ENCODE data around the gene SLC44A1. TPM values are rescaled to one million over a fixed set of nuclear protein-coding genes. Genes with fewer than 3 reads are reported as not detected.

Gene SLC44A1
- total and polyA plus RNA-seq, 10 of the 15 experiments (the other 5 are each of a cell fraction or from before 2014, with no cell fraction given), result 2.4 to 21.2 (median 12.4) TPM

- peak; percentile 76 for ATAC-seq
- POLR2A ChIA-PET, result interaction anchor here (1.2 to 1.6 kb wide), 3 partner anchors 39 to 49 kb away, joined by 3 to 4 read pairs (median 4); no protein-coding TSS in a partner anchor
- peak; percentile 82; the same call in 1 of the 2 replicates for TF ChIP-seq FOXM1 (IDR thresholded peaks at IDR 0.05; ENCODE audit: low read depth, low read length)
- TF ChIP-seq PAX5 (IDR thresholded peaks at IDR 0.05; ENCODE audit: borderline replicate concordance, low read depth, low read length), result peak; percentile 66; the same call in 1 of the 2 replicates
- TF ChIP-seq SRF (IDR thresholded peaks at IDR 0.05; ENCODE audit: low read depth in 2 of 2, low read length in 2 of 2), result no peak
- peak; percentile 43; the same call in 1 of the 2 replicates for TF ChIP-seq BCL11A (IDR thresholded peaks at IDR 0.05; ENCODE audit: low read depth, low read length)
- peak; percentile 49; the same call in 1 of the 2 replicates for TF ChIP-seq PKNOX1 (IDR thresholded peaks at IDR 0.05)
- peak; percentile 81 for TF ChIP-seq MEF2B (IDR thresholded peaks at IDR 0.05; ENCODE audit: partially characterized antibody, poor library complexity, severe bottlenecking)
- no peak for TF ChIP-seq EGR1 (IDR thresholded peaks at IDR 0.05; ENCODE audit: borderline replicate concordance in 1 of 2, low read depth in 2 of 2, low read length in 2 of 2)
- no peak for TF ChIP-seq CREM (IDR thresholded peaks at IDR 0.05; ENCODE audit: low read depth)
- TF ChIP-seq ZNF687 (IDR thresholded peaks at IDR 0.05), result no peak
- no peak for TF ChIP-seq HDGF (IDR thresholded peaks at IDR 0.05)
- TF ChIP-seq RCOR1 (conservative IDR thresholded peaks at IDR 0.05; ENCODE audit: low read depth, low read length), result no peak
- no peak for TF ChIP-seq BMI1 (IDR thresholded peaks at IDR 0.05; ENCODE audit: borderline replicate concordance)
- peak; percentile 57 for TF ChIP-seq JUNB (IDR thresholded peaks at IDR 0.05)
- peak; percentile 84 for TF ChIP-seq NFIC (IDR thresholded peaks at IDR 0.05; ENCODE audit: low read depth, low read length)
- no peak for TF ChIP-seq ZNF24 (IDR thresholded peaks at IDR 0.05)
- no peak for TF ChIP-seq ATF3 (IDR thresholded peaks at IDR 0.05; ENCODE audit: borderline replicate concordance, extremely low read depth, low read depth, low read length)
- no peak for TF ChIP-seq MXI1 (IDR thresholded peaks at IDR 0.05; ENCODE audit: low read depth, low read length)
- TF ChIP-seq PML (IDR thresholded peaks at IDR 0.05; ENCODE audit: low read length), result peak; percentile 51; the same call in 1 of the 2 replicates
- peak; percentile 19 to 27; a peak in 1 of 4 replicates for TF ChIP-seq BHLHE40 (IDR thresholded peaks at IDR 0.05; ENCODE audit: borderline replicate concordance in 1 of 2, low read depth in 2 of 2, low read length in 1 of 2)
- no peak for TF ChIP-seq YBX1 (IDR thresholded peaks at IDR 0.05)
Observed at GRCh38 chr9:105357937-105358336, 113.5 kb downstream of the SLC44A1 start.

More at GRCh38 chr9:105357937-105358336, 113.5 kb downstream of the SLC44A1 start:
- ChIA-PET RAD21 (ENCODE audit: unreplicated experiment) (interaction anchor here (0.9 to 2.5 kb wide), 7 partner anchors 9 to 110 kb away, joined by 3 to 8 read pairs (median 4); no protein-coding TSS in a partner anchor), SMC1A (ENCODE audit: uncharacterized antibody, unreplicated experiment) (interaction anchor here (0.9 to 3.8 kb wide), 15 partner anchors 8 to 495 kb away, joined by 3 to 17 read pairs (median 4); no protein-coding TSS in a partner anchor), CTCF (interaction anchor here (0.8 to 2.2 kb wide), 6 partner anchors 11 to 113 kb away, joined by 3 to 9 read pairs (median 4); no protein-coding TSS in a partner anchor)
- Histone ChIP-seq H3K79me2 (ENCODE audit: control insufficient read depth, insufficient read depth, low read length) (no peaks in the 10 kb centered on the region), H3K27me3 (replicated peaks in 1 of 2; ENCODE audit: control insufficient read depth in 2 of 2, insufficient read depth in 2 of 2, low read length in 1 of 2) (no peaks in the 10 kb centered on the region), H3K9me3 (replicated peaks; ENCODE audit: control insufficient read depth, insufficient read depth, low read length) (no peaks in the 10 kb centered on the region), H3K36me3 (ENCODE audit: control insufficient read depth in 2 of 2, insufficient read depth in 2 of 2, low read length in 1 of 2) (no peaks in the 10 kb centered on the region), H3K4me3 (no peak overlapping the region), H2AFZ (ENCODE audit: control insufficient read depth, low read depth, low read length) (no peak overlapping the region), H3K4me1 (ENCODE audit: control insufficient read depth, insufficient read depth, low read length) (peaks cover 10% of the 10 kb centered on the region), H3K27ac (ENCODE audit: control insufficient read depth, insufficient read depth) (no peak overlapping the region), H4K20me1 (ENCODE audit: control insufficient read depth, insufficient read depth) (no peaks in the 10 kb centered on the region), H3K4me2 (ENCODE audit: control insufficient read depth, insufficient read depth) (peak overlapping the region; percentile 34; the same call in 1 of the 2 replicates), H3K9ac (ENCODE audit: control insufficient read depth, insufficient read depth, low read length) (no peak overlapping the region)
- no TSS peak for BruUV-seq (replicated peaks)
- DNase-seq (ENCODE audit: low read depth, low spot score) (peak; percentile 64), FAIRE-seq (peak; percentile 97)
- 2% methylated on average over 3 of the region's 3 CpGs for WGBS (ENCODE audit: insufficient coverage, insufficient replicate concordance, low lambda C conversion rate, missing lambda C conversion rate)
- intact Hi-C loops (cut with micrococcal nuclease; ENCODE audit: unreplicated experiment) (loop anchor here (5.0 kb wide), 2 partner anchors 49 to 111 kb away; no protein-coding TSS in a partner anchor), in situ Hi-C loops (cut with MboI) (no loop called here)

All from GM12878 (cell line).